Activated naive CD8-positive, alpha-beta T cell treated with anti-CD3 and anti-CD28 coated beads, Interleukin-2, amount 50 U/mL, for 16 hours (primary cell): ENCODE data around the gene PPP2R2B.
"Not testable (repeated sequence)": the region's sequence is repeated elsewhere in the genome, so short reads cannot be mapped to it uniquely, and the experiment has no call there.

ENCODE experiments used
- DNase-seq: peaks from one replicate; pipeline ENCODE4 v3.0.0-alpha.2; 2020; ENCODE audit warnings: low read depth, low spot score

The PPP2R2B gene

GRCh38 chr5:146745931-146746577 lies 132.5 kb downstream of the PPP2R2B start:
- no peak for DNase-seq

- DNase-seq, result no peak
These were observed 134.3 kb downstream of the PPP2R2B start for GRCh38 chr5:146744068-146744745.

DNA sequence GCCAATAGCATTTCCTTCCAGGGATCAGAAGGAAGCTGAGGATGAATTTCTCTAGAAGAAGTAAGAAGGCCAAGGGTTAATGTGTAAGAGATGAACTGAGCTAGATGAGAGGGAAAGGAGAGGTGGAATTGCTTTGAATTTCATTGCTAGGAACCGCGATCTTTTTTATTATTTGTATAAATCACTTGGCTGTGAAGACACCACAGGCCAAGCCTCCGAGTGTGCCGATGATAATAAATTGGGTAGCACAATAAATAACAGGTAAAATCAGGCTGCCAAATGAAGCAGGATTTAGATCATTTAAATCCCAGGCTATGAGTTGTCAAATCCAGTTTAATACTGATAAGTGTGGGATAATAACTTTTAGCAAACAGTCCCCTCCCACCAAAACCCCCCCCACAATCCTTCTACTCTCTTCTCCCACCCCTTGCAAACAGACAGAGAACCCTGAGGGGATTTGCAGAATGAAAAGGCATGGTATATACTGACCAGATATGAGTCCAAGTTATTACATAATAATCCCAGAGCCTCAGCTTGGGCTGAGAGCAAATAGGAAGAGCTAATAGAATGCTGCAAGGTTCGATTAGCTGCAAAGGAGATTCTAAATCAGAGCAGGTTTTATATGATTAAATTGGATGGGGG lies 143.5 kb downstream of the PPP2R2B start:
- no peak for DNase-seq

DNA sequence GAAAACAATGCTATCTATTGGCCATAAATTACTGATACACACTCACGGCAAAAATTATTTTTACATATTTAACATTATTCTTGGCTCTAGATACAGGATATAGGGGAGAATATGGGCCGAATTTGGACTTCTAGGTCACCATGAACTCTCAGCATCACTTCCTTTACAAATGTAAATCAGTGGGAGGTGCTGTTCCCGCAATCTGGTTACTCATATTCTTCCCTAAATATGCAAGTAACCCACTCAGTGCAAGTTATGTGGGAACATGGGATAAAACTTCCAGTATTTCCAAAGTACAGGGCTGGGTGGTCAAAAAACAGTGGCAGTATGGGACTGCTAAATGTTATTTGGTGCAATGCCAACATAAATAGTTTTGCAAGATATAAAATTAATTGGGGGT lies 145.6 kb downstream of the PPP2R2B start:
- no peak for DNase-seq

DNA sequence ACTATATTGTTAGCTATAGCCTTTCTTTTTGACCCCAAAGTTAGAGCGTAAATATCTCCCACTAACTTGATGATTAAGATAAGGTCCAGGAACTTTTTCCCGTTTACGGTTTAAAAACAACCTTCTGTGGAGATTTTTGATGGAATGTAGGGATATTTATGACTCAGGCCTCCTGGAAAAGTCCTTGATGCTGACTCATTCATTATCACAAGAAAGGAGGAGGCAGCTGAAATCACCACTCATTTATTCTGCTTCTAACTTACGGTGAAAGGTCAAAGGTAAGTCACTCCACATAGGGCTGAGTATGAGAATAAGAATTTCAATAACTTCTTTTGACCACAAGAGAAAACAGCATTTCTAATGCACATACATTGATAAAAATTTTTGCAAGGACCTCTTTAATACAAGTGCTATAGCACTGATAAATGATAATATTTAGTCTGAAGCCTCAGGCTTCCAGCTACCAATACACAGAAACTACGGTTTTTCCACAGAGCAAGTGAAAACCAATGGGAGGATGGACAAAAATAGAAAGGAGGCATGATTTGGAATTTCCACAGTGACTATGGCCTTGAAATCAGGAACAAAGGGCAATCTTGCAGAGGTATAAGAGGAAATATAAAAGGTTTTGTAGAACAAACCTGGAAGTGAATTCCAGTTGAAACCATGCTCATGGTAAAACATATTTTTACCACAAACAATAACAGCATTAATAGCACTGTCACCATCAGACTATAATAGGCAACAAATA lies 146.5 kb downstream of the PPP2R2B start:
- DNase-seq, result no peak

DNA sequence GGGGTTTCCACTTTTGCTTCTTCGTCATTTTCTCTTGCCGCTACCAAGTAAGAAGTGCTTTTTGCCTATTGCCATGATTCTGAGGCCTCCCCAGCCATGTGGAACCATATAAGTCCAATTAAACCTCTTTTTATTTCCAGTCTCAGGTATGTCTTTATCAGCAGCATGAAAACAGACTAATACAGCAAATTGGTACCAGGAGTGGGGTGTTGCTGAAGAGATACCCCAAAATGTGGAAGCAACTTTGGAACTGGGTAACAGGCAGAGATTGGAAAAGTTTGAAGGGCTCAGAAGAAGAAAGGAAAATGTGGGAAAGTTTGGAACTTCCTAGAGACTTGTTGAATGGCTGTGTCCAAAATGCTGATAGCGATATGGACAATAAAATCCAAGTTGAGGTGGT lies 149.8 kb downstream of the PPP2R2B start:
- DNase-seq, result not testable (repeated sequence)

GRCh38 chr5:146726891-146727290 lies 151.7 kb downstream of the PPP2R2B start:
- no peak for DNase-seq

- DNase-seq, result no peak
These were observed 152.5 kb downstream of the PPP2R2B start for GRCh38 chr5:146726020-146726419.

- no peak for DNase-seq
These were observed 153.5 kb downstream of the PPP2R2B start for GRCh38 chr5:146725025-146725424.

DNA sequence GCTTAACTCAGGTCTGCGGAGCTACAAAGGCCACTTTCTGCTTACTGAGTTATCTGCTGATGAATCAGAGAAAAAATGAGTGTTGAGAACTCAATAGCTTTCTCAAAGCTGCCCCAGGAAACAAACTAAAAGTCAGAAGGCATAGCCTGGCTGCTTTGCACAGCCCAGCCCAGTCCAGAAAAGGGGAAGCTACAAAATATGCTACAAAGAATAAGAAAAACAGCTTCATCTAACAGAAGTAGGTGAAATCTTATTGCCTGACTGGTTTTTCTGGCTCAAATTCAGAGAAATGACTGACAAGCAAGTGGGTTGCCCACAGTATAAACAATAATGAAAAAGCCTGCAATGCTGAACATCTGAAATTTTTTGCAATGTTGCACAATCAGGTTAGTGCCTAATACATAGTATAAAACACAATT lies 156.2 kb downstream of the PPP2R2B start:
- no peak for DNase-seq

DNA sequence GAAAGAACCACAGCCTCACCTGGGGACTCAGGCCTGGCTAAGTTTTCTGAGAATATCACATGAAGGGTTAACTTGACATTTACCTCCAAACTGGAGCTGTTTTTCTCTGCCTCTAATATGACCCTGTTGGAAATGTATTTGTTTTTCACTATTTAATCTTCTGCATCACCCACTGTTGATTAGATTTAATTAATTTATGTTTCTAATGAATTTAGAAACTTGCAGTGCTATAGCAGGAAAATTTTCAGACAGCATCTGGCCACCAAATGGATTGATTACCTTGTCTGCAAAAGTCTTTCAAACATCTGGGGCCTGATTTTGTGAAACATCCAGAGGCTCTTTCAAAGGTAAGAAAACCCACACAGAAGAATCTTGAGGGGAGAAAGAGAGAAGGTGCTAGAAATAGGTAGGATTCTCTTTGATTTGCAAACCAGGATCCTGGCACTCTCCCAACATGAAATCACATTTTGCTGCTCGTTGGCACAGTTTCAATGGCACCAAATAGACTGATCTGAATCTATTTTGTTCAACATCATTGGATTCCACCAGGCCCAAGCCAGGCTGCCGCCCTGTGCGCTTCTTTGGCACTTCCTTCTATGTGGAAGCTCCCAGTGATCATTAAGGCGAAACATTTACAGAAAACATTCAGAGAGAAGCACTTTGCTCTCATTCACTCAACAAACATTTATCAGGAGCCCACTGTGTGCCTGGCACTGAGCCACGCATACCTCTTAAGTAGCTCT lies 157.3 kb downstream of the PPP2R2B start:
- no peak for DNase-seq

DNA sequence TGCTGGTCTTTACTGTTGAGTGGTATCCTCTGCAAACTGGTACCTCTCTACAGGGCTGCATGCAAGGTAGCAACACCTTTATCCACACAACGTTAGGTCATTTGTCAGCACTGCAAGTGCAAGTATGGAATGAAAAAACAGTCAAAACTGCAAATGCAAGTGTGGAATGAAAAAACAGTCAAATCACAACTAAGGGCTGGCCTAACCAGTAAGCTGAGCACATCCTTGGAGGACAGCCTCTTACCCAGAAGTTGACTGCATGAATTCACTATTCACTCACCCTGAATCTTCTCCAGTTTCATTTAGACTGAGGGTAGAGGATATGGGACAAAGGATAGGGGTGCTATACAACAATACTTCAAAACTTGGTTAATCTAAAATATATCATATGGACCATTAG lies 158.4 kb downstream of the PPP2R2B start:
- no peak for DNase-seq

GRCh38 chr5:146719179-146719578 lies 159.4 kb downstream of the PPP2R2B start:
- DNase-seq, result no peak

DNA sequence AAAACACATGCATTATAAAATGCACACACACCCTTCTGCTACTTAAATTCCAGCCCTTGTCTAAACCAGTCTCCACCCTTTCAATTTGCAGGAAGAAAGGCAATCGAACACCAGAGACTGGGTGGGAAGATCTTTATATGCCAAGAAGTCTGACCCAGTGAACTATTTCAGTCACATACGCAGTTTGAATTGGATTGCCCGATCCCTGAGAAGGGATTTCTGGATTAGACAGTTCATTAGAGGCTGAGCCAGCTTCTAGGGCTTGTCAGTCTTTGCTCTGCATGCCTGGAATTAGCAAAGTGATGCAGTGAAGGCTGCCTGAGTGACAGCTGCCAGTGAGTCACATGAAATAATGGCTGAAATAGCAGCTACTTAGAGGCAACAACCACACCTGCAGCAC lies 159.9 kb downstream of the PPP2R2B start:
- DNase-seq, result no peak

- no peak for DNase-seq
These were observed 160.6 kb downstream of the PPP2R2B start for GRCh38 chr5:146717951-146718350.

- DNase-seq, result no peak
These were observed 161.9 kb downstream of the PPP2R2B start for GRCh38 chr5:146716636-146717035.

DNA sequence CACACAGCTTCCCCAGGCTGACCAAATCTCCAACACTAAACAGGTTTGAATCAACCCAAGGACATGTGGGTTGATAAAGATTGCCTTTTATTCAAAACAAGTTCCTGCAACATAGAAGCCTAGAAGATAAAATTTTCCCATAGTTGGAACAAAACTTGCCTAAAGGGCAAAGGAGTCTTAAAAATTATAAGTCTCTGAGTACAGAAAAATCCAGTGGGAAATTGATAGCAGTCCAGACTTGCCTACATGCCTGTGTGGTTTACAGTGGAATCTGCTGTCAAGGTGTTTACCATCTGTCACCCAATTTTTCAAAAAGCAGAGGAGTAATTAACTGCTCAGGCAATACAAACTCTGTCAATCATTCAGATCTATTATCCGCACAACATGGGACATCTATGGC lies 168.2 kb downstream of the PPP2R2B start:
- DNase-seq, result no peak

DNA sequence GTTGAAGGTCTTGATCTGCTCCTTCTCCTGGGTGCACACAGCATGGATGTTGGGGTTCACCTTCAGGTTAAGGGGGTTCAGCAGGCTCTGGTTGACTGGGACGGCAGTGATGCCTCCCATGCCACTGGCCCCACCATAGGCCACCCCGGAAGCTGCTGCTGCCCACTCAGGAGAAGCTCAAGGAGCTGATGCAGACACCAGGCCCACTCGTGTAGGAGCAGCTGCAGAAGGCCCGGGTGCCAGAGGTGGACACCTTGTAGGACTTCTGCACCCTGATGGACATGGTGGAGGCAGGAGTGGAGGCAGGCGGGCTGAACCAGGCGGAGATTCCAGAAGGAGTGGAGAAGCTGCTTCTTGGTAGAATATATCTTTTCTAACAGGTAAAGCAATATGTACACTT lies 171.2 kb downstream of the PPP2R2B start:
- no peak for DNase-seq

DNA sequence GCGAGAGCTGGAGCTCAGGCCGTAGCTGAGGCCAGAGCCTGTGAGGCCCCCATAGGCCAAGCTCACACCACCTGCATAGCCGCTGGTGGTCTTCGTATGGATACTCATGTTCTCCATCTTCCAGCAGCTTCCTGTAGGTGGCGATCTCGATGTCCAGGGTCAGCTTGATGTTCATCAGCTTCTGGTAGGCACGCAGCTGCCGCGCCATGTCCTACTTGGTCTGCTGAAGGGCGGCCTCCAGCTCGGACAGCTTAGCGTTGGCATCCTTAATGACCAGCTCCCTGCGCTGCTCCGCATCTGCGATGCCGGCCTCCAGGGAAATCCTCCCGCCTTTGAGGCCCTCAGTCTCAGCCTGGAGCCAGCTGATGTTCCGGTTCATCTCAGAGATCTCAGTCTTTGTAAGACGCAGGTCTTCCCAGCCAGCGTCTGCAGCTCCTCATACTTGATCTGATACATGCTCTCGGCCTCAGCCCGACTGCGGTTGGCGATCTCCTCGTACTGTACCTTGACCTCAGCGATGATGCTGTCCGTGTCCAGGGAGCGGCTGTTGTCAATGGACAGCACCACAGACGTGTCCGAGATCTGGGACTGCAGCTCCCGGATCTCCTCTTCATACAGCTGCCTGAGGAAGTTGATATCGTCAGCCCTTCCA lies 172.1 kb downstream of the PPP2R2B start:
- DNase-seq, result no peak

DNA sequence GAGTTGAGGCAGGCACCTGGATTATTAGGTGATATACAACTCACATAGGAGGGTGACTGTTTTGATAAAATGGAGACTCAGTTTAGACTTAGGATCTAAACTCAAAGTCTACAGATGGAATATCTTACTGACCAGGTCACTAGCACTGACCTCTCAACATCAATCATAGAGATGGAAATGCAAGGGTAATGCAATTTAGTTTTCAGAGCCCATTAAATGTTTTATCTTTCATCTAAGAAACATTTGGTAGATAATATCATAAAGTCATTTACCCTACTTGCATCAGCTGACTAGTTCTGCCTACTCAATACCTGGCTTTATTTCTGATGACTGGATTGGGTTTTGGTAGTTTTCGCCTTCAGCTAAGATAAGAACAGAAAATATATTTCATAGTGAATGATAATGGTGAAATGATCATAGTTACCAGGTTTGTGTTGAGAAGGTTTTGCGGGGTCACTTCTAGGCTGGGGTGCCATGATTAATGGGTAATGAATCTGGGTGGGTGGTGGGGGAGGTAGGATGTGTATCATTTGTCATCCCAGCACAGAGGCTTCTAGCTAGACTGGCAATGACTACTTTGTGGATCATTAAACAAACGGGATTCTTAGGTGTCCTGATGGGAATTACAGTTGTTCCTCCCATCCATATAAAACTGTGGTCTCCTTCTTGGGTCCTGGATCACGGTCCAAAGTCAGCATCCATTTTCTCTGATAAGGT lies 173.4 kb downstream of the PPP2R2B start:
- no peak for DNase-seq
